SK-N-SH (cell line): Measurements from ENCODE around the gene CATSPERZ. TPM values are rescaled to one million over a fixed set of nuclear protein-coding genes. Genes with fewer than 3 reads are reported as not detected.
A peak's percentile ranks its signal among the peaks of the same experiment; 100 is the strongest.

ENCODE experiments used
- CTCF ChIA-PET: fragments of 300-600, 350-600 bp; formaldehyde crosslinking; extraction: SDS; loops from one replicate; lab custom pipeline; 2021; lab: Yijun Ruan, JAX
- POLR2A ChIA-PET: fragments of 350-600 bp; sonication (Branson Sonifier 250); formaldehyde crosslinking; extraction: SDS; loops from one replicate; lab custom pipeline; 2020; ENCODE audit warnings: antibody characterized with exemption, inconsistent platforms; lab: Yijun Ruan, JAX
- DNase-seq: peaks from one replicate; pipeline ENCODE4 v3.0.0; 2012
- H2AFZ ChIP-seq: fragments of 200-600 bp; sonication (generic); 2 replicates; pipeline ENCODE4 v1.8.1; 2016; ENCODE audit warnings: antibody characterized with exemption, mild to moderate bottlenecking, low read depth
- H3F3A ChIP-seq: fragments of 200-600 bp; sonication (generic); replicated peaks from 2 replicates; pipeline ENCODE3; 2016; ENCODE audit warnings: antibody characterized with exemption, mild to moderate bottlenecking; ENCODE audit not compliant: insufficient read depth
- H3K27ac ChIP-seq, 2 experiments: fragments of 200-500 bp in 1 of 2; fragments of 200-600 bp in 1 of 2; sonication (Bioruptor generic) in 1 of 2; sonication (generic), shearing (Covaris generic) in 1 of 2; 2 replicates each; pipeline versions ENCODE4 v1.5.1 to v1.6.1; 2014 to 2016; ENCODE audit warnings: low read depth in 2 of 2, inconsistent platforms in 1 of 2, low read length in 1 of 2, mild to moderate bottlenecking in 1 of 2, mixed read lengths in 1 of 2
- H3K27me3 ChIP-seq: fragments of 200-600 bp; sonication (generic), shearing (Covaris generic); 2 replicates; pipeline ENCODE4 v1.6.1; 2016; ENCODE audit warnings: mixed run types; ENCODE audit not compliant: insufficient read depth
- H3K36me3 ChIP-seq, 2 experiments: fragments of 200-500 bp in 1 of 2; fragments of 200-600 bp in 1 of 2; sonication (Bioruptor generic) in 1 of 2; sonication (generic) in 1 of 2; replicated peaks in 1 of 2; 2 replicates each; pipeline versions ENCODE3 to v1.5.1; 2014 to 2016; ENCODE audit warnings: low read length in 1 of 2, mild to moderate bottlenecking in 1 of 2; ENCODE audit not compliant: insufficient read depth in 2 of 2, control insufficient read depth in 1 of 2
- H3K4me1 ChIP-seq, 2 experiments: fragments of 200-500 bp in 1 of 2; fragments of 200-600 bp in 1 of 2; sonication (Bioruptor generic) in 1 of 2; sonication (generic), shearing (Covaris generic) in 1 of 2; 2 replicates each; pipeline versions ENCODE4 v1.5.1 to v1.6.1; 2014 to 2016; ENCODE audit warnings: low read depth in 1 of 2, low read length in 1 of 2, mixed run types in 1 of 2; ENCODE audit not compliant: insufficient read depth in 2 of 2, control insufficient read depth in 1 of 2
- H3K4me2 ChIP-seq: fragments of 200-600 bp; sonication (generic), shearing (Covaris generic); 2 replicates; pipeline ENCODE4 v1.6.1; 2017; ENCODE audit warnings: mixed run types
- H3K4me3 ChIP-seq, 2 experiments: fragments of 200-500 bp in 1 of 2; fragments of 200-600 bp in 1 of 2; sonication (Bioruptor generic) in 1 of 2; sonication (generic), shearing (Covaris generic) in 1 of 2; 2 replicates each; pipeline versions ENCODE4 v1.5.1 to v1.8.1; 2014 to 2016; ENCODE audit warnings: low read depth in 2 of 2, inconsistent platforms in 1 of 2, low read length in 1 of 2, mild to moderate bottlenecking in 1 of 2, mixed read lengths in 1 of 2, moderate library complexity in 1 of 2
- H3K79me2 ChIP-seq: fragments of 200-600 bp; sonication (generic); 2 replicates; pipeline ENCODE4 v1.8.1; 2017; ENCODE audit warnings: mild to moderate bottlenecking; ENCODE audit not compliant: insufficient read depth
- H3K9ac ChIP-seq: fragments of 200-600 bp; sonication (generic); 2 replicates; pipeline ENCODE4 v1.6.1; 2017; ENCODE audit warnings: mixed run types
- H3K9me2 ChIP-seq: fragments of 200-600 bp; sonication (generic); 2 replicates; pipeline ENCODE4 v1.6.1; 2017; ENCODE audit warnings: mixed run types
- H3K9me3 ChIP-seq: fragments of 200-600 bp; sonication (generic); 2 replicates; pipeline ENCODE4 v1.6.1; 2017; ENCODE audit warnings: mixed run types, mild to moderate bottlenecking, moderate library complexity
- H4K20me1 ChIP-seq: fragments of 200-600 bp; sonication (generic); 2 replicates; pipeline ENCODE4 v1.6.1; 2017; ENCODE audit warnings: mild to moderate bottlenecking, mixed run types; ENCODE audit not compliant: insufficient read depth
- CHD2 ChIP-seq: fragments of 150-350 bp; IDR thresholded peaks from 2 replicates; pipeline ENCODE4 v1.6.1; 2018; ENCODE audit warnings: low read length; ENCODE audit not compliant: partially characterized antibody
- EP300 ChIP-seq, 2 experiments: IDR thresholded peaks; 2 replicates each; pipeline versions ENCODE4 v1.4.0 to v1.6.1; 2012; ENCODE audit warnings: borderline replicate concordance in 1 of 2, low read depth in 1 of 2, low read length in 1 of 2
- FOXJ3 ChIP-seq: sonication (generic); formaldehyde crosslinking; IDR thresholded peaks from 2 replicates; pipeline ENCODE4 v1.5.1; 2020; ENCODE audit warnings: mild to moderate bottlenecking, missing genetic modification reagents
- GABPA ChIP-seq: IDR thresholded peaks from 2 replicates; pipeline ENCODE4 v1.4.0; 2012; ENCODE audit warnings: low read depth, mild to moderate bottlenecking
- GATA2 ChIP-seq: sonication (generic); formaldehyde crosslinking; IDR thresholded peaks from 2 replicates; pipeline ENCODE4 v1.5.0; 2020; ENCODE audit warnings: mild to moderate bottlenecking, missing genetic modification reagents
- JUND ChIP-seq: IDR thresholded peaks from 2 replicates; pipeline ENCODE4 v1.4.0; 2012
- MEF2A ChIP-seq: IDR thresholded peaks from 2 replicates; pipeline ENCODE4 v1.4.0; 2012; ENCODE audit warnings: low read depth, borderline replicate concordance
- NFIC ChIP-seq: IDR thresholded peaks from 2 replicates; pipeline ENCODE4 v1.4.0; 2012; ENCODE audit warnings: borderline replicate concordance
- POLR2AphosphoS5 ChIP-seq: IDR thresholded peaks from 2 replicates; pipeline ENCODE4 v1.6.1; 2012; ENCODE audit warnings: low read depth, low read length
- RAD21 ChIP-seq: IDR thresholded peaks from 2 replicates; pipeline ENCODE4 v1.6.1; 2012; ENCODE audit warnings: mild to moderate bottlenecking, low read length
- SMC3 ChIP-seq: IDR thresholded peaks from 2 replicates; pipeline ENCODE4 v1.6.1; 2012; ENCODE audit warnings: low read depth, low read length, improper control_type of control experiment
- TAF1 ChIP-seq: IDR thresholded peaks from 2 replicates; pipeline ENCODE4 v1.6.1; 2012; ENCODE audit warnings: low read depth, mild to moderate bottlenecking, low read length, moderate library complexity, borderline replicate concordance
- TCF12 ChIP-seq: IDR thresholded peaks from 2 replicates; pipeline ENCODE4 v1.4.0; 2012
- TEAD4 ChIP-seq: IDR thresholded peaks from 2 replicates; pipeline ENCODE4 v1.4.0; 2012; ENCODE audit warnings: mild to moderate bottlenecking, borderline replicate concordance; ENCODE audit not compliant: insufficient read depth
- WGBS: methylation state at CpG from one replicate; pipeline ENCODE4 v1.1.6; 2017; ENCODE audit warnings: low lambda C conversion rate; 5-methylcytosine and 5-hydroxymethylcytosine counted together
- polyA plus RNA-seq, 3 experiments: library from polyadenylated mRNA; depleted of rRNA; stranded (reverse); fragments of >200 nt; gene quantifications; 2 replicates each; pipeline ENCODE4 v1.2.3, GENCODE V29; 2012
- TF ChIP-seq, protein P1 (sequence below): IDR thresholded peaks from 2 replicates; pipeline ENCODE4 v1.6.1; 2012; ENCODE audit warnings: mild to moderate bottlenecking, low read depth, low read length, moderate library complexity
- TF ChIP-seq, protein P2 (sequence below): IDR thresholded peaks from 2 replicates; pipeline ENCODE4 v1.4.0; 2012; ENCODE audit warnings: low read depth, borderline replicate concordance

The CATSPERZ gene
- polyA plus RNA-seq, 1 of the 3 experiments (the other 2 are of a cell fraction) = 0.54 TPM

DNA sequence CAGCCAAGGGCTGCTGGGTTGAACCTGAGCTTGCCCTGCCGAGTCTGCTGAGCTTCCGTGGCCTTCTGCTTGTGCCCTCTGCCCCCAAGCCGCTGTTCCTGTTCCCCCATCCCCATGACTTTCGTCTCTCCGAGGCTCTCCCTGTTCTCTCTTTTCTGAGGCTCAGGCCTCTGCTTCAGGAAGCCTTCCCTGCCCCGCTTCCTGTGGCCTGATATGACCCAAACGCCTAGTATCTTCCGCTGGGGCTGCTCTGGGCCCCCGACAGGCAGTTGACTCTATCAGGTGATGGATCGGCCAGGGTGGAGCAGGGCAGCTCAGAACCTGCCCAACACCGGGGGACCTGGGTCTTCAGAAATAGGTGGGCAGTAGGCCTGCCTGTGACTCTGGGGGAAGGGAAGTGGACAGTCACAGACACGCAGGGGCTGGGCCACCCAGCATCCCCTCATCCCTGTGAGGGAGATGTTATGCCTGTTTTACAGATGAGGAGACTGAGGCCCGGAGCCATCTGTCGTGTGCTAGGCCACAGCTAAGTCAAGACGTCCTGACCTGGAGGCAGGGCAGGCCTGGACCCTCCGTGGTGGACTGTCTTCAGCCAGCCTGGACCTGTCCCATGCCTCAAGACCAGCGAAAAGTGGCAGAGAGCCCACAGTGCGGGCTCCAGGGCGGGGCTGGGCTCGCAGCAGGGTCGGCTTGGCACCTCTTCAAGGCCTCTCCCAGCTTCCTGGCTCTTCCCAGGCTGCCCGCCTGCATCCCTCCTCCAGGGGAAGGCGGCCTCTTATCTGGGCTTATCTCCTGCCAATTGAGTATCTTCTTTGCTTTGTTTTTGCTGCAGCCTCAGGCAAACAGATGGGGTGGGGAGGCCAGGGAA is 31.9 kb upstream of the CATSPERZ start:
- Histone ChIP-seq H3K9ac (peak overlapping the region; percentile 63), H3K27me3 (no peaks in the 10 kb centered on the region), H3K27ac (peak overlapping the region; percentile 88 to 97), H3K36me3 (peaks cover 15 to 20% of the 10 kb centered on the region in 2 experiments), H3K9me3 (no peaks in the 10 kb centered on the region), H3F3A (peaks cover 40% of the 10 kb centered on the region), H3K4me1 (peaks cover 12 to 55% of the 10 kb centered on the region in 2 experiments; a peak in 3 of 4 replicates), H3K9me2 (no peaks in the 10 kb centered on the region), H3K4me2 (peak overlapping the region; percentile 89)
- peak; percentile 77 for DNase-seq
- ChIA-PET CTCF (interaction anchor here (0.6 to 6.9 kb wide), 11 partner anchors 10 to 376 kb away, joined by 3 to 89 read pairs (median 4); partner anchors contain the start of genes ESRRA, KCNK4, PLCB3 and PRDX5), POLR2A (interaction anchor here (0.9 to 6.5 kb wide), 8 partner anchors 11 to 64 kb away, joined by 3 to 112 read pairs (median 3); partner anchors contain the start of genes BAD, ESRRA, FKBP2 and NUDT22)
- WGBS = 74% methylated on average over 16 of the region's 23 CpGs
- TF ChIP-seq TAF1 (0 out of 2 replicates have a peak, but pooled peaks have one; percentile 2), TEAD4 (no peak), JUND (no peak), FOXJ3 (CRISPR knock-in tag) (peak; percentile 81; the same call in 1 of the 2 replicates), EP300 (IDR thresholded peaks at IDR 0.05; ENCODE audit: borderline replicate concordance in 1 of 2, low read depth in 1 of 2, low read length in 1 of 2) (peak in 1 of 2 experiments; percentile 52; a peak in 1 of 4 replicates), RAD21 (peak; percentile 17; the same call in 1 of the 2 replicates), GATA2 (CRISPR knock-in tag) (peak; percentile 90), NFIC (peak; percentile 55), CHD2 (peak; percentile 6)
- TF ChIP-seq, all 33 proteins: peak for 7
- no peak overlapping the region for H2AFZ ChIP-seq
- peak overlapping the region in 1 of 2 experiments; percentile 60; a peak in 2 of 4 replicates for H3K4me3 ChIP-seq
- H4K20me1 ChIP-seq = no peaks in the 10 kb centered on the region
- H3K79me2 ChIP-seq = peaks cover 19% of the 10 kb centered on the region

DNA sequence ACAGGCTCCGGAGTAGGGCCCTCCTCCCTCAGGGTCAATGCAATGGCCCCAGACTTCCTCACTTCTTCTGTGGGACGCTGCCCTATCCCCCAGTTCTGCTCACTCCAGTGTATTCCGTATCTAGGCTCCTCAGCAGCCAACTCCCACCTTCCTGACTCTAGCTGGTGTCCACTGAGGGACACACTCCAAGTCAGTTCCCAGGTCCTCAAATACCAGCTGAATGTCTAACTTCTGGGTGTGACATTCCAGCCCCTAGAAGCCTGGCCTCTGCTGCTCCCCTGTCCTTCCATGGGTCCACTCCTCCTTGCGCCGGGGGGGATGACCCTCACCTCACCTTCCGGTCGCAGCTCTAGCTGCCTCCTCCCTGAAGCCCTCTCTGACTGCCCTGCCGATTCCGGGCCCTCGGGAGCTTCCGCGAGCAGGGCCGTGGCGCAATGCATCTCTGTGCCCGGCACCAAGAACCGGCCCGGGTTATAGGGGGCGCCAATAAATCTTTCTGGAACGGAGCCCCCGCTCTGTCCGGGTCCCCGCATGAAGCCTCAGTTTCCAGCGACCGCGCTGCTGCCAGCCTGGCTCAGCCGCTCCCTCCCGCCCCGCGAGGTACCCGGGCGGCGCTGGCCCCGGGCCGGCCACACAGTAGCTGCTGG is 31.1 kb upstream of the CATSPERZ start:
- peak overlapping the region; percentile 63 for H3K9ac ChIP-seq
- DNase-seq = peak; percentile 60
- peaks cover 14 to 20% of the 10 kb centered on the region in 2 experiments for H3K36me3 ChIP-seq

More for the DNA sequence above, 31.1 kb upstream of the CATSPERZ start:
- Histone ChIP-seq H3K9me2 (no peaks in the 10 kb centered on the region), H2AFZ (no peak overlapping the region), H3K79me2 (peaks cover 19% of the 10 kb centered on the region), H3K4me1 (peaks cover 12 to 48% of the 10 kb centered on the region in 2 experiments; a peak in 2 of 4 replicates), H3K27me3 (no peaks in the 10 kb centered on the region), H3K27ac (peak overlapping the region; percentile 88 to 97), H3K4me2 (peak overlapping the region; percentile 89), H3F3A (peaks cover 40% of the 10 kb centered on the region), H3K9me3 (no peaks in the 10 kb centered on the region), H3K4me3 (peak overlapping the region; percentile 60 to 65), H4K20me1 (no peaks in the 10 kb centered on the region)
- CTCF ChIA-PET = interaction anchor here (0.6 to 6.9 kb wide), 12 partner anchors 11 to 375 kb away, joined by 3 to 89 read pairs (median 6); partner anchors contain the start of genes ESRRA, FERMT3, KCNK4 and PLCB3
- TF ChIP-seq MEF2A (no peak), TAF1 (0 out of 2 replicates have a peak, but pooled peaks have one; percentile 7), NFIC (no peak), SMC3 (0 out of 2 replicates have a peak, but pooled peaks have one; percentile 0), FOXJ3 (CRISPR knock-in tag) (peak; percentile 2; the same call in 1 of the 2 replicates), TCF12 (no peak), POLR2AphosphoS5 (peak; percentile 41; the same call in 1 of the 2 replicates), GATA2 (CRISPR knock-in tag) (no peak), GABPA (no peak)
- TF ChIP-seq, protein P1, sequence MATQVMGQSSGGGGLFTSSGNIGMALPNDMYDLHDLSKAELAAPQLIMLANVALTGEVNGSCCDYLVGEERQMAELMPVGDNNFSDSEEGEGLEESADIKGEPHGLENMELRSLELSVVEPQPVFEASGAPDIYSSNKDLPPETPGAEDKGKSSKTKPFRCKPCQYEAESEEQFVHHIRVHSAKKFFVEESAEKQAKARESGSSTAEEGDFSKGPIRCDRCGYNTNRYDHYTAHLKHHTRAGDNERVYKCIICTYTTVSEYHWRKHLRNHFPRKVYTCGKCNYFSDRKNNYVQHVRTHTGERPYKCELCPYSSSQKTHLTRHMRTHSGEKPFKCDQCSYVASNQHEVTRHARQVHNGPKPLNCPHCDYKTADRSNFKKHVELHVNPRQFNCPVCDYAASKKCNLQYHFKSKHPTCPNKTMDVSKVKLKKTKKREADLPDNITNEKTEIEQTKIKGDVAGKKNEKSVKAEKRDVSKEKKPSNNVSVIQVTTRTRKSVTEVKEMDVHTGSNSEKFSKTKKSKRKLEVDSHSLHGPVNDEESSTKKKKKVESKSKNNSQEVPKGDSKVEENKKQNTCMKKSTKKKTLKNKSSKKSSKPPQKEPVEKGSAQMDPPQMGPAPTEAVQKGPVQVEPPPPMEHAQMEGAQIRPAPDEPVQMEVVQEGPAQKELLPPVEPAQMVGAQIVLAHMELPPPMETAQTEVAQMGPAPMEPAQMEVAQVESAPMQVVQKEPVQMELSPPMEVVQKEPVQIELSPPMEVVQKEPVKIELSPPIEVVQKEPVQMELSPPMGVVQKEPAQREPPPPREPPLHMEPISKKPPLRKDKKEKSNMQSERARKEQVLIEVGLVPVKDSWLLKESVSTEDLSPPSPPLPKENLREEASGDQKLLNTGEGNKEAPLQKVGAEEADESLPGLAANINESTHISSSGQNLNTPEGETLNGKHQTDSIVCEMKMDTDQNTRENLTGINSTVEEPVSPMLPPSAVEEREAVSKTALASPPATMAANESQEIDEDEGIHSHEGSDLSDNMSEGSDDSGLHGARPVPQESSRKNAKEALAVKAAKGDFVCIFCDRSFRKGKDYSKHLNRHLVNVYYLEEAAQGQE = 0 out of 2 replicates have a peak, but pooled peaks have one; percentile 36
- TF ChIP-seq, protein P2, sequence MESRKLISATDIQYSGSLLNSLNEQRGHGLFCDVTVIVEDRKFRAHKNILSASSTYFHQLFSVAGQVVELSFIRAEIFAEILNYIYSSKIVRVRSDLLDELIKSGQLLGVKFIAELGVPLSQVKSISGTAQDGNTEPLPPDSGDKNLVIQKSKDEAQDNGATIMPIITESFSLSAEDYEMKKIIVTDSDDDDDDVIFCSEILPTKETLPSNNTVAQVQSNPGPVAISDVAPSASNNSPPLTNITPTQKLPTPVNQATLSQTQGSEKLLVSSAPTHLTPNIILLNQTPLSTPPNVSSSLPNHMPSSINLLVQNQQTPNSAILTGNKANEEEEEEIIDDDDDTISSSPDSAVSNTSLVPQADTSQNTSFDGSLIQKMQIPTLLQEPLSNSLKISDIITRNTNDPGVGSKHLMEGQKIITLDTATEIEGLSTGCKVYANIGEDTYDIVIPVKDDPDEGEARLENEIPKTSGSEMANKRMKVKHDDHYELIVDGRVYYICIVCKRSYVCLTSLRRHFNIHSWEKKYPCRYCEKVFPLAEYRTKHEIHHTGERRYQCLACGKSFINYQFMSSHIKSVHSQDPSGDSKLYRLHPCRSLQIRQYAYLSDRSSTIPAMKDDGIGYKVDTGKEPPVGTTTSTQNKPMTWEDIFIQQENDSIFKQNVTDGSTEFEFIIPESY = no peak
- 4% methylated on average over 12 of the region's 34 CpGs for WGBS
- POLR2A ChIA-PET = interaction anchor here (0.9 to 6.5 kb wide), 6 partner anchors 11 to 64 kb away, joined by 3 to 112 read pairs (median 8); partner anchors contain the start of genes BAD, ESRRA, FKBP2 and PLCB3
